GM12878 (cell line): ENCODE data around the gene MEN1.

Source experiments
- CREB1 ChIP-seq: IDR thresholded peaks from 2 replicates; pipeline ENCODE4 v1.6.1; 2012; ENCODE audit warnings: low read depth, mild to moderate bottlenecking, inconsistent platforms
- CTCF ChIP-seq, 3 experiments: IDR thresholded peaks in 2 of 3; conservative IDR thresholded peaks in 1 of 3; 2 replicates each; pipeline ENCODE4 v1.5.1; 2011; ENCODE audit warnings: low read depth in 3 of 3, low read length in 3 of 3, mild to moderate bottlenecking in 3 of 3, control low read depth in 2 of 3, moderate library complexity in 2 of 3, inconsistent platforms in 1 of 3, mixed read lengths in 1 of 3; ENCODE audit not compliant: control insufficient read depth in 2 of 3, insufficient read depth in 1 of 3; ENCODE audit errors: extremely low read depth in 1 of 3
- EGR1 ChIP-seq, 2 experiments: IDR thresholded peaks; 1 replicate in 1 of 2; 2 replicates in 1 of 2; pipeline ENCODE4 v1.6.1; 2011 to 2012; ENCODE audit warnings: low read depth in 2 of 2, low read length in 2 of 2, borderline replicate concordance in 1 of 2, mild to moderate bottlenecking in 1 of 2, moderate library complexity in 1 of 2
- KDM1A ChIP-seq: fragments of 200-600 bp; sonication (generic); IDR thresholded peaks from 2 replicates; pipeline ENCODE4 v1.6.1; 2016; ENCODE audit warnings: borderline replicate concordance
- MAX ChIP-seq: IDR thresholded peaks from 2 replicates; pipeline ENCODE4 v1.6.1; 2012; ENCODE audit warnings: low read depth, low read length, improper control_type of control experiment
- MTA2 ChIP-seq: fragments of 450-650 bp; IDR thresholded peaks from 2 replicates; pipeline ENCODE4 v1.6.1; 2016; ENCODE audit warnings: low read depth, mild to moderate bottlenecking, moderate library complexity
- SPI1 ChIP-seq: IDR thresholded peaks from 2 replicates; pipeline ENCODE4 v1.6.1; 2011; ENCODE audit warnings: low read depth, mild to moderate bottlenecking, low read length, moderate library complexity, borderline replicate concordance; ENCODE audit not compliant: insufficient read depth

GRCh38 chr11:64764753-64765152 is 45.6 kb downstream of the MEN1 start:
- TF ChIP-seq EGR1 (IDR thresholded peaks at IDR 0.05; ENCODE audit: borderline replicate concordance in 1 of 2, low read depth in 2 of 2, low read length in 2 of 2) (no peak), CREB1 (no peak), CTCF (IDR thresholded peaks at IDR 0.05 in 2 of 3, conservative IDR thresholded peaks at IDR 0.05 in 1 of 3; ENCODE audit: control insufficient read depth in 2 of 3, extremely low read depth in 1 of 3, insufficient read depth in 1 of 3, low read depth in 3 of 3, low read length in 3 of 3) (no peak), KDM1A (no peak), SPI1 (no peak), MTA2 (no peak), MAX (no peak)
